ENCODE data around the gene PCNX4.
A peak's percentile ranks its signal among the peaks of the same experiment; 100 is the strongest.

PCNX4 gene

DNA sequence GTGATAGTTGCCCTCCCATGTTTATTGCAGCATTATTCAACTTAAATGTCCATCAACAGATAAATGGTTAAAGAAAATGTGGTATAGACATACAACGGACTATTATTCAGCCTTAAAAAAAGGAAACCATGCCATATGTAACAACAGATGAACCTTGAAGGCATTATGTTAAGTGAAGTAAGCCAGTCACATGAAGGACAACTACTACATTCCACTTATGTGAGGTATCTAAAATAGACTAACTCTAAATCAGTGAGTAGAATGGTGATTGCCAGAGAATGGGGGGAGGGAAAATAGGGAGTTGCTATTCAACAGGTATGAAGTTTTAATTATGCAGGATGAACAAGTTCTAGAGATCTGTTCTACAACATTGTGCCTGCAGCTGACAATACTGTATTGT lies 10.1 kb downstream of the PCNX4 start:
- DNase-seq (ENCODE audit: low read depth in 1 of 2, low spot score in 1 of 2), result no peak

GRCh38 chr14:60102389-60102788 lies 10.7 kb downstream of the PCNX4 start:
- no peak for DNase-seq (ENCODE audit: low read depth in 1 of 2, low spot score in 1 of 2)

DNA sequence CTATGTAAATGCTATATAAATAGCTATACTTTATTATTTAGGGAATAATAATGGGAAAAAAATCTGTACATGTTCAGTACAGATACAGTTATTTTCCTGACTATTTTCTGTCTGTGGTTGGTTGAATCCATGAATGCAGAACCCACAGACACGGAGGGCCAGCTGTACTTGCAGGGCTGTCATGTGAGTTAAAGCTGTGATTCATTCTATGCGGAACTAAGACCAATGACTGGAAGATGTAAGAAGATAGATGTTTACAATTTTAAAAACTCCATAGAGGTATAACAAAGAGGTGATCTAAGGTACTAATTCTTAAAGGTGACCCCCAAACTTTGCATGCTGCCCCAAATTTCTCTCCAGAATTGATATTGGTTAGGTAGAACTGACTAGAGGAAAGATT lies 14.6 kb downstream of the PCNX4 start:
- DNase-seq (ENCODE audit: low read depth in 1 of 2, low spot score in 1 of 2), result no peak

GRCh38 chr14:60107477-60107876 lies 15.8 kb downstream of the PCNX4 start:
- DNase-seq (ENCODE audit: low read depth in 1 of 2, low spot score in 1 of 2), result no peak

DNA sequence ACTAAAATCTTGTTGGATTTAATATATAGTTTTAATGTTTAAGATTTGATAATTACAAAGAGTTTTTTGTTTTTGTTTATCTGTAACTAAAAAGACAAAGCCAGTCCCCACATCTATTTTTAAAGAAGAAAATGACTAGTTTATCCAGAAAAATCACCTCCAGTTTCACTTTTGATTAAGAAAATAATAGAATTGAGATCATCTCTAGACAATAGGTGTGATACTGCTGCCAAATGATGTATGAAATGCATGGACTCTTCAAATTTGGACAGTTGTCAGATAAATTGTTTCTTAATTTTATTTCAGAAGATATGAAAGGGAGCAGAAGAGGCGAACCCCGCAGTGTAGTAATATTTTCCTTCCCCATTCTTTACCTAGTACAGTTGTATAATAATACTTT lies 20.0 kb downstream of the PCNX4 start:
- no peak for DNase-seq (ENCODE audit: low read depth in 1 of 2, low spot score in 1 of 2)

DNA sequence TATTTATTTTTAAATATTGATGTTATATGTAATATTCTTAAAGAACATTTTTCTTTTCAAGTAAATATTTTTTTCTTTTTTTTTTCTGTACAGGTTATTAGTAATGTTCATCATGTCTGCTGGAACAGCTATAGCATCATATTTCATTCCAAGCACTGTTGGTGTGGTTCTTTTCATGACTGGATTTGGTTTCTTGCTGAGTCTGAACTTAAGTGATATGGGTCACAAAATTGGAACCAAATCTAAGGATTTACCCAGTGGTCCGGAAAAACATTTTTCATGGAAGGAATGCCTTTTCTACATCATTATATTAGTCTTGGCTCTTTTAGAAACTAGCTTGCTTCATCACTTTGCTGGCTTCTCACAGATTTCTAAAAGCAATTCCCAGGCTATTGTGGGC lies 23.2 kb downstream of the PCNX4 start:
- DNase-seq (ENCODE audit: low read depth in 1 of 2, low spot score in 1 of 2), result no peak

DNA sequence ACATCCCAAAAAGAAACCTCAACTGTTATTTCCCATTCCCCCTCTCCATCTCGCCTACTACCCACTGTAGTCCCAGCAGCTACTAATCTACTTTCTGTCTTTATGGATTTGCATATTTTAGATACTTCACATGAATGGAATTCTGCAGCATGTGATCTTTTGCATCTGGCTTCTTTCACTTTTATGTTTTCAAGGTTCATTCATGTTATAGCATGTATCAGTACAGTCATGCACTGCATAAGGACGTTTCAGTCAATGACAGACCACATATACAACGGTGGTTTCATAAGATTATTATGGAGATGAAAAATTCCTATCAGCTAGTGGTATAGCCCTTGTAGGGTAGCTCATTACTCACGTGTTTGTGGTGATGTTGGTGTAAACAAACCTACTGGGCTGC lies 24.5 kb downstream of the PCNX4 start:
- DNase-seq (ENCODE audit: low read depth in 1 of 2, low spot score in 1 of 2), result no peak

GRCh38 chr14:60125918-60126317 lies 34.2 kb downstream of the PCNX4 start:
- no peak for DNase-seq (ENCODE audit: low read depth in 1 of 2, low spot score in 1 of 2)

DNA sequence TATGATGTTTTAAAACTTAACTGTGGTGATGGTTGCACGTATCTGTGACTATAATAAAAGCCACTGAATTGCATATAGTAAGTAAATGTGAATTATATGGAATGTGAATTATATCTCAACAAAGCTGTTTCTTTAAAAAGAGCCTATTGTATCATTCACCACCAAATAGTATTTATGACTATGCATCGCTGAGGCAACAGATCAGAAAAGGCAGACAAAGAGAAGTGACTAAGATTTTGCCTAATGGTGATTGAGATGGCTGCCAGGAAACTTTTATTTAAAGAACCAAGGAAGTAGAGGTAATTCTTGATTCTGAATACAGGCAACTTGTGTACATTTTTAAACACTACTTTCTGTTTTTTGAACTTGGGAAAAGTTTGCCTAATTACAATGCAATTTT lies 41.8 kb downstream of the PCNX4 start:
- no peak for DNase-seq (ENCODE audit: low read depth in 1 of 2, low spot score in 1 of 2)

- no peak for DNase-seq (ENCODE audit: low read depth in 1 of 2, low spot score in 1 of 2)
Observed at GRCh38 chr14:60134702-60135101, 43.0 kb downstream of the PCNX4 start.

DNA sequence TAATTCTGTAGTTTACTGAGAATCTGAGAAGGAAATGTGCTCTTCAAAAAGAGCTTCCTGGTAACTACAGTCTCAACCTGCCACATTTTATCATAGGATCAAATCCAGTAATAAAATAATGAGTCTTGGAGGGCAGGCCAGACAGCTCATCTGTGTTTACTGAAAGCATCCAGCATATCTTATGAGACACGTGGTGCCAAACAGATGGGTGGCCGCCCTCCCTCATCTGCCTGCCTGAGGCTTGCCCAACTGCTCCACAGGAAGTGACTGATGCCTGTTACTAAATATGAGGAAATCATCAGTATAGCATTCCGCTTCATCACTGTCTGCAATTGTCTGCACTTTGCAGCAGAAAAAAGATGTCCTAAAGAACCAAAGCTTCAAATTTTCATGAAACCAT lies 60.0 kb downstream of the PCNX4 start:
- peak; percentile 21 to 56 for DNase-seq (ENCODE audit: low read depth in 1 of 2, low spot score in 1 of 2)

DNA sequence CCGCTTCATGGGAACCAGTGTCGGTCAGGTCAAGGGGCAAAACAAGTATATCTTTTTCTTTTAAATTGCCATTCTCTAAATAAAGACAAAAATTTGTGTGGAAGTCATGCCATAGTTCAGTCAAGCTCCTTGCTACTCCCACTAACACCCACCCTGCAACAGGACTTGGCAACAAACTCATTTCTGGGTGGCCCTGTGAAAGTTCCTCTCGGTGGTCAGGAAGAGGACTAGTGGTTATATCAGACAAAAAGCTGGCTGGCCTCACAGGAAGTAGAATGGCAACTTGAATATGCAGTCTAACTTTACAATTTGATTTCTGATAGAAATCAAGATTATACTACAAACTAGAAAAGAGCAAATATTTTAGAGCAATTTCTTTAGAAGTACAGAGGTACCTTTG lies 62.3 kb downstream of the PCNX4 start:
- no peak for DNase-seq (ENCODE audit: low read depth in 1 of 2, low spot score in 1 of 2)

DNA sequence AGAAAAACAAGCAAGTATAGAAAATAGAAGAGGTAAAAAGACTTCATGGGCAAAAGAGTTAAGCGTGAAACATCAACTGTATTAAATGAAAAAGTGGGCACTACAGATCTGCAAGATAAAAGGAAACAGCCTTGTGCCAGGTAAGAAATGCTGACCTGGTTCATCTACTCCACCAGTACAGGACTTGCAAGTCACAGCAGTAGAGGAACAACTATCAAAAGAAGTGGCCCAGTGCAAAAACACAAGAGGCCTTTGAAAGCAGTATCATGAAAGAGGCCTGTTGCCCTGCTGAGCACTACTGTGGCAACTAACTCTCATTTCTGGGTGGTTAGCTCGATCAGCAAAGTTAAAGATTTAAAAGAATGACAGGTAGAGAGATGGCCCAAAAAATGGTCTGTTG lies 62.9 kb downstream of the PCNX4 start:
- no peak for DNase-seq (ENCODE audit: low read depth in 1 of 2, low spot score in 1 of 2)

- no peak for DNase-seq (ENCODE audit: low read depth in 1 of 2, low spot score in 1 of 2)
Observed at GRCh38 chr14:60160422-60160821, 68.7 kb downstream of the PCNX4 start.

- no peak for DNase-seq (ENCODE audit: low read depth in 1 of 2, low spot score in 1 of 2)
Observed at GRCh38 chr14:60161196-60162107, 69.7 kb downstream of the PCNX4 start.

GRCh38 chr14:60163693-60164092 lies 72.0 kb downstream of the PCNX4 start:
- DNase-seq (ENCODE audit: low read depth in 1 of 2, low spot score in 1 of 2), result no peak

DNA sequence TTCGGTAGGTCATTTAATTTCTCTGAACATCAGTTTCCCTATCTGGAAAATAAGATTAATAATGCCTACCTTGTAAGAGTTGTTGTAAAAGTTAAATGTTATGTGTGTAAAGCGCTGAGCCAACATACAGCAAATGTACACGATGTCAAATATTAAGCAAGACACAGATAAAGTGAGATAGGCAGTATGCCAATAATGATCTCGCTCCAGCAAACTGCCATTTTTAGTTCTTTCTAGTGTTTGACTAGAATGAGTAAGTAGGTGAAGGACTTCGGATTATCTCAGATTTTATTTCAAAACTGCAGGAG lies 72.6 kb downstream of the PCNX4 start:
- DNase-seq (ENCODE audit: low read depth in 1 of 2, low spot score in 1 of 2), result no peak

- peak; percentile 30 to 41 for DNase-seq (ENCODE audit: low read depth in 1 of 2, low spot score in 1 of 2)
Observed at GRCh38 chr14:60164712-60165546, 73.2 kb downstream of the PCNX4 start, which contains the start of gene DHRS7. Gene DHRS7 (minus strand): TSS chr14:60165398. CDS start chr14:60165309, 89 bp downstream.

GRCh38 chr14:60165547-60165876 lies 73.8 kb downstream of the PCNX4 start:
- DNase-seq (ENCODE audit: low read depth in 1 of 2, low spot score in 1 of 2), result no peak

GRCh38 chr14:60166142-60166541 lies 74.4 kb downstream of the PCNX4 start:
- no peak for DNase-seq (ENCODE audit: low read depth in 1 of 2, low spot score in 1 of 2)

DNA sequence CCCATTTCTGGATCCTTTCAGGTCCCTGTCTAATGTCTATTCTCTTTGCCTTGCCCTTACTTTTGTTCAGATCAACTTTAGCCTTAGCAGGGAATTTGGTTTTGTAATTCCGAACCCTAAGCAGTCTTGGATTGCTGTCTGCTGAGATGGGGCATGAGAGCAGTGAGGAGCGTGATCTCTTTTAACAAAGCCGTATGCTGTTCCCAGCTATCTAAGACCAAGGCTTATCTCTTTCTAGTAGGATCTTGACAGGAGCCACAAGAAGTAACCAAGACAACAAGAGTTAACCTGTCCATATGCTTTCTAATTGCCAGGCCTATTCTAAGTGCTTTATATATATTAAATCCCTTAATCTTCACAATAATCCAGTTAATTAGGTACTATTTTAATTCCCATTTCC lies 78.0 kb downstream of the PCNX4 start:
- no peak for DNase-seq (ENCODE audit: low read depth in 1 of 2, low spot score in 1 of 2)

DNA sequence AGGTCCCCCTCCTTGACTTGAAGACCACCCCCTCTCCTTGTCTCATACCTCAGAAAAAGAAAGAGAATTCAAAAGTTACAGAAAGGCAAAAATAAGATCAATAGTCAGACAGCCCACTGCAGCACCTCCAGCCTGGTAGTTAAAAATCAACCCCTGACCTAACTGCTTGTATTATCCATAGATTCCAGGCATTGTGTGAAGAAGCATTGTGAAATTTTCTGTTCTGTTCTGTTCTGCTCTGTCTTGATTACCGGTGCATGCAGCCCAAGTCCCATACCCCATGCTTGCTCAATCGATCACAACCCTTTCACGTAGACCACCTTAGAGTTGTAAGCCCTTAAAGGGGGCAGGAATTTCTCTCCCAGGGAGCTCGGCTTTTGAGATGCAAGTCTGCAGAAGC lies 79.2 kb downstream of the PCNX4 start:
- DNase-seq (ENCODE audit: low read depth in 1 of 2, low spot score in 1 of 2), result no peak

Measured in activated CD4-positive, alpha-beta T cell treated with anti-CD3 and anti-CD28 coated beads, Interleukin-2, amount 50 U/mL, for 24 hours (primary cell).